ENCODE measurements around the gene SMAD6. TPM values are rescaled to one million over a fixed set of nuclear protein-coding genes. Genes with fewer than 3 reads are reported as not detected.

SMAD6 gene
- total and polyA plus RNA-seq, 9 of the 15 experiments (the other 6 are each of a cell fraction or from before 2014, with no cell fraction given): 0.10 to 15.5 (median 3.7) TPM

DNA sequence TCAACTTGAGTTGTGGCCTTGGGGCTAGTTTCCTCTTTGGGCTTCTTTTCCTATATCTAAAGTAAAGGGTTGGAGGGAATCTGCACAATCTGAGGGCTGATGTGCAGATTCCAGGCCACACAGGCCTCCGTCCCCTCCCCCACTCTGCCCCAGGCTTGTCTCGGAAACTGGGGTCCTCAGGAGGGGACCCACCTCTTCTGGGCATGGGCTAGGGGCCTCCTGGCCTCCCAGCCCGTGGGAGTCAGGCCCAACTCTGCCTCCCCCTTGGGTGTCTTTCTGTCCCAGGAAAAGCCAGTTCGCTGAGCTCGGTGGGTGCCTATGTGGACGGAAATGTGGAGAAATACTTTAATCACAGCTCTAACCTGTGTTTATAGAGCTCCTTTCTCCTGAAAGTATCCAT lies 4.8 kb downstream of the SMAD6 start (continued):
- TF ChIP-seq, protein P1, sequence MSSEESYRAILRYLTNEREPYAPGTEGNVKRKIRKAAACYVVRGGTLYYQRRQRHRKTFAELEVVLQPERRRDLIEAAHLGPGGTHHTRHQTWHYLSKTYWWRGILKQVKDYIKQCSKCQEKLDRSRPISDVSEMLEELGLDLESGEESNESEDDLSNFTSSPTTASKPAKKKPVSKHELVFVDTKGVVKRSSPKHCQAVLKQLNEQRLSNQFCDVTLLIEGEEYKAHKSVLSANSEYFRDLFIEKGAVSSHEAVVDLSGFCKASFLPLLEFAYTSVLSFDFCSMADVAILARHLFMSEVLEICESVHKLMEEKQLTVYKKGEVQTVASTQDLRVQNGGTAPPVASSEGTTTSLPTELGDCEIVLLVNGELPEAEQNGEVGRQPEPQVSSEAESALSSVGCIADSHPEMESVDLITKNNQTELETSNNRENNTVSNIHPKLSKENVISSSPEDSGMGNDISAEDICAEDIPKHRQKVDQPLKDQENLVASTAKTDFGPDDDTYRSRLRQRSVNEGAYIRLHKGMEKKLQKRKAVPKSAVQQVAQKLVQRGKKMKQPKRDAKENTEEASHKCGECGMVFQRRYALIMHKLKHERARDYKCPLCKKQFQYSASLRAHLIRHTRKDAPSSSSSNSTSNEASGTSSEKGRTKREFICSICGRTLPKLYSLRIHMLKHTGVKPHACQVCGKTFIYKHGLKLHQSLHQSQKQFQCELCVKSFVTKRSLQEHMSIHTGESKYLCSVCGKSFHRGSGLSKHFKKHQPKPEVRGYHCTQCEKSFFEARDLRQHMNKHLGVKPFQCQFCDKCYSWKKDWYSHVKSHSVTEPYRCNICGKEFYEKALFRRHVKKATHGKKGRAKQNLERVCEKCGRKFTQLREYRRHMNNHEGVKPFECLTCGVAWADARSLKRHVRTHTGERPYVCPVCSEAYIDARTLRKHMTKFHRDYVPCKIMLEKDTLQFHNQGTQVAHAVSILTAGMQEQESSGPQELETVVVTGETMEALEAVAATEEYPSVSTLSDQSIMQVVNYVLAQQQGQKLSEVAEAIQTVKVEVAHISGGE (CRISPR knock-in tag; IDR thresholded peaks at IDR 0.05): no peak
- TF ChIP-seq ZNF561 (CRISPR knock-in tag; conservative IDR thresholded peaks at IDR 0.05) (no peak), ZNF668 (CRISPR knock-in tag; IDR thresholded peaks at IDR 0.05) (no peak)

DNA sequence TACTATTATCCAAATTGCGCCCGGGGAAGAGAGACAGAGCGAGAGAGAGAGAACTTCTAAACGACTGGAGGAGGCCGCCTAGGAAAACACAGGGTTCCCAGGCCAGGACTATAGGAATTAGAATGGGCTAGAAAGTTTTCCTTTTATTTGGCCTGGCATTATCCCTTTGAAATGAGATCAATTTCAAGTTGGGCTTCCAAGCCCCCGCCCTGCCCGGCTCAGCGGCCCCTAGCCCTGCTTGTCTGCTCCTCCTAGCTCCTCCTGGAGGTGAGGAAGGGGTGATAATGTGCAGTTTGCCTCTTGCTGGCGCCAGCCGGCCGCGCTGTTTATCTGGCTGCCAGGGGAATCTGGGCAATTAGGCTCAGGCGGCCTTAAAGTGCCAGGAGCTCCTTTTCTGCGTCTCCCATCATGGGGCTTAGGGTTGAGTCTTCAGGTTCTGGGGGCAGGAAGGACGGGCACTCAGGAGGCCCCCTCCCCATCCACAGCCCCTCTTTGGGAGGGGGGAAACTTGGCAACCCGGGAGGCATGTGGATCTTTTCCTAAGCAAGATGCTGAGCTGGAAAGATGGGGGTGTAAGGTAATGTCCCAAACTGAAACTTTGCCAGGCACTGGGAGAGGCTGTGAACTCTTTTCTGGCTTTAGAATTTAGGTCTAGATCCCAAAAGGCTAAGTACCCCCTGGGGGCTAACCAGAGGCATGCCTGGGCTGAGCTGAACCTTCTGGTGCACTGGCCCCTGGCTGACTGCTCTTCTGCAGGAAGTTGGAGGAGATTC lies 5.5 kb downstream of the SMAD6 start:
- ChIA-PET CTCF (ENCODE audit: low intra/inter-chr PET ratio) (no interaction called here), POLR2A (interaction anchor here (0.6 to 0.7 kb wide), 5 partner anchors 41 to 827 kb away, joined by 3 to 5 read pairs (median 3); no protein-coding TSS in a partner anchor)
- FAIRE-seq (no peak), DNase-seq (ENCODE audit: extremely low read depth in 1 of 4, low spot score in 3 of 4) (no peak), ATAC-seq (no peak)
- WGBS (ENCODE audit: insufficient coverage, low coverage, missing lambda C conversion rate): 91% methylated on average over 16 of the region's 16 CpGs
- H3K27me3 ChIP-seq (ENCODE audit: control insufficient read depth in 2 of 2, insufficient read depth in 2 of 2, low read length in 2 of 2): no peaks in the 10 kb centered on the region
- in situ Hi-C loops (cut with MboI) (no loop called here), intact Hi-C loops (cut with micrococcal nuclease) (loop anchor here (5.0 kb wide), 2 partner anchors 65 to 145 kb away; no protein-coding TSS in a partner anchor)
- no peak overlapping the region for H3K27ac ChIP-seq (ENCODE audit: extremely low read depth, low read depth, low read length)
- peaks cover 15% of the 10 kb centered on the region; the same call in 1 of the 3 replicates for H3K36me3 ChIP-seq (ENCODE audit: control insufficient read depth, insufficient read depth, low read length)
- no TSS peak for BruUV-seq (replicated peaks)
- H2AFZ ChIP-seq (ENCODE audit: low read depth, low read length): no peak overlapping the region
- H3K9me1 ChIP-seq (ENCODE audit: control insufficient read depth, insufficient read depth, low read length): no peaks in the 10 kb centered on the region
- H3K4me1 ChIP-seq (replicated peaks in 1 of 2; ENCODE audit: control insufficient read depth in 2 of 2, insufficient read depth in 2 of 2, low read length in 2 of 2): peaks cover 0 to 40% of the 10 kb centered on the region in 2 experiments; a peak in 3 of 5 replicates
- H3K9me3 ChIP-seq (replicated peaks; ENCODE audit: control insufficient read depth, insufficient read depth, low read depth, low read length): no peaks in the 10 kb centered on the region
- H3K79me2 ChIP-seq (ENCODE audit: control insufficient read depth, insufficient read depth, low read length): peaks cover 52% of the 10 kb centered on the region
- H3K9ac ChIP-seq (ENCODE audit: insufficient read depth in 1 of 2, low read depth in 2 of 2, low read length in 2 of 2): peak overlapping the region in 1 of 2 experiments; percentile 33; a peak in 2 of 4 replicates
- peaks cover 20% of the 10 kb centered on the region for H4K20me1 ChIP-seq (replicated peaks; ENCODE audit: control insufficient read depth, insufficient read depth, low read length)
- H3K4me3 ChIP-seq: no peak overlapping the region
- no peak overlapping the region for H3K4me2 ChIP-seq (ENCODE audit: insufficient read depth, low read length)
- no peak for TF ChIP-seq ATF7 (IDR thresholded peaks at IDR 0.05)
- no peak for TF ChIP-seq DACH1 (IDR thresholded peaks at IDR 0.05; ENCODE audit: partially characterized antibody)
- no peak for TF ChIP-seq PHF20 (IDR thresholded peaks at IDR 0.05; ENCODE audit: partially characterized antibody)
- no peak for TF ChIP-seq FUS (optimal IDR thresholded peaks at IDR 0.05; ENCODE audit: low read depth, low read length)
- TF ChIP-seq NCOA2 (IDR thresholded peaks at IDR 0.05; ENCODE audit: partially characterized antibody in 2 of 2): no peak
- no peak for TF ChIP-seq MCM5 (IDR thresholded peaks at IDR 0.05; ENCODE audit: low read depth)
- no peak for TF ChIP-seq SMAD4 (CRISPR knock-in tag; conservative IDR thresholded peaks at IDR 0.05)
- TF ChIP-seq ZNF121 (CRISPR knock-in tag; conservative IDR thresholded peaks at IDR 0.05): no peak
- no peak for TF ChIP-seq RB1 (IDR thresholded peaks at IDR 0.05; ENCODE audit: low read depth)
- TF ChIP-seq SIN3B (IDR thresholded peaks at IDR 0.05; ENCODE audit: low read depth): no peak
- TF ChIP-seq ATF1 (CRISPR knock-in tag; IDR thresholded peaks at IDR 0.05): no peak
- TF ChIP-seq ATF1 (tag; IDR thresholded peaks at IDR 0.05): no peak
- TF ChIP-seq ZNF224 (CRISPR knock-in tag; IDR thresholded peaks at IDR 0.05): no peak
- no peak for TF ChIP-seq SIN3A (IDR thresholded peaks at IDR 0.05; ENCODE audit: borderline replicate concordance in 2 of 2, control insufficient read depth in 1 of 2, low read depth in 2 of 2, low read length in 2 of 2)

Data from K562 (cell line).